SH-SY5Y (cell line): ENCODE results near the gene TTF1.

ENCODE experiments used
- GATA2 ChIP-seq: IDR thresholded peaks from 2 replicates; pipeline ENCODE4 v1.6.1; 2011; ENCODE audit warnings: mild to moderate bottlenecking, low read depth, low read length
- GATA3 ChIP-seq: IDR thresholded peaks from 2 replicates; pipeline ENCODE4 v1.6.1; 2011; ENCODE audit warnings: low read depth, mild to moderate bottlenecking, low read length, moderate library complexity

DNA sequence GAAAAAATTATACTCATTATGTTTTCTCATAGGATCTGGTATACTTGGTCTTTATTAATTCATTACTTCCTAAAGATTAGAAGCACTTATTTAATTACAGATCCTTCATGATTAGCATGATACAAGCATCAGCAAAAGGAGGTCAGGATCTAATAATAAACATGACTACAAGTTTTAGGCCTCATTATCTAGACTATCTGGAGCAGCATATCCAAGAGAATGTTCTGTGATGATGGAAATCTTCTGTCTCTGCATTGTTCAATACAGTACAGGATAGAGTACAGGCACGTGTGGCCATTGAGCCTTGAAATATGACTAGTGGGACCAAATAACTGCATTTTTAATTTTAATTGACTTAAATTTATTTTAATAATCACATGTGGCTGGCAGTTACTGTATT, 73.1 kb downstream of the TTF1 start:
- TF ChIP-seq GATA2 (no peak), GATA3 (no peak)
